GM19438 (cell line): Measurements from ENCODE around the gene CLIP4.

Experiments
- ATAC-seq: cut with Tn5 transposase; IDR thresholded peaks from one replicate; pipeline ENCODE4 v1.9.1; 2021; ENCODE audit warnings: low read depth; ENCODE audit not compliant: unreplicated experiment

Gene CLIP4

DNA sequence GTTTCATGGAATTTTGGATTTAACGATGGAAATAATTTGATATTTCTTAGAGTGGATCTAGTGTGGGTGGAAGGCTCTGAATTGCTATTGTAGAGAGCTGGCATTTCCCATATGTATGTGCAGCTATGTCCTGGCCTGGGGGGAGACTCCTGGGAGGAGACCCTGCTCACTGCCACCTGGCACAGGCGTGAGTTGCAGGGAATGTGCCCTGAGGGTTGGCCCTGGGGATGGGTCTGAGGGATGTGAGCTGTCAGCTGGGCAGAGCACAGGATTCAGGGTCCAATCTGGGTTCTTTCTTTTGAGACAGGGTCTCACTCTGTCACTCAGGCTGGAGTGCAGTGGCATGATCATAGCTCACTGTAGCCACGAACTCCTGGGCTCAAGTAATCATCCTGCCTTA lies 120.2 kb downstream of the CLIP4 start:
- ATAC-seq: no peak

DNA sequence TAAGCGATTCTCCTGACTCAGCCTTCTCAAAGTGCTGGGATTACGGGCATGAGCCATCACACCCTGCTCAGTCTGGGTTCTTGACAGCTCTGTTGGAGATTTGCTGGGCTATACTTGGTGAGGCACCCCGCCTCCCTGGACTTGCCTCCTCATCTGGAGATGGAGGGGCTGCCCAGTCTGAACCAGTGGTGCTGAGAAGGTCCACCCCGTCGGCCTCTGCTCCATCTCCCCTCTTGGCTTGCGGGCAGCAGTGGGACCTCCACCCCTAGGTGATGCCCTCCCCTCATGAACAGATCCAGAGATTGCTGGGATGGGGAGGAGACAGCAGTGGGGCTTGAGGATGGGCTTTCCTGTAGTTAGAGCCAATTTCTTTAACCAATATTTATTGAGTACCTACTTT lies 120.9 kb downstream of the CLIP4 start:
- no peak for ATAC-seq

DNA sequence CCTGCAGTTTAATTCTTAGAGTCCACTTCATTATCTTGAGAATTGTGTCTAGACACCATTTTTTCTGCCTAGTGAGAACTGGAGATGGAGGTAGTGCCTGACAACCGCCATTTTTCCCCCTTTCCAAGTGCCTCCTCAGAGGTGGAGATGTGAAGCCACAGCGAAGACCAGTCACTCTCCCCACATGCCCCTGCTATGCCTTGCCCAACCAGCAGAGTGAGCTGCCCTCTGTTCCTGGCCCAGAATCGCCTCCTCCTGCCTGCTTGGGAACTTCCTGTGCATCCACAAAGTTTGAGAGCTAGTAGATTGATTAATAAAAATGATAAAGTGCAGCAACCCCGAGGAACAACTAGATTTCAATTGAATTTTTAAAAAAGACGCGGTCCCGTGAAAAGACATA lies 123.3 kb downstream of the CLIP4 start:
- ATAC-seq: no peak
